ENCODE measurements around the gene TKT. TPM values are rescaled to one million over a fixed set of nuclear protein-coding genes. Genes with fewer than 3 reads are reported as not detected.
A peak's percentile ranks its signal among the peaks of the same experiment; 100 is the strongest.

TKT gene
- total RNA-seq, 2 experiments from 2014 or later = 397 to 417 TPM

DNA sequence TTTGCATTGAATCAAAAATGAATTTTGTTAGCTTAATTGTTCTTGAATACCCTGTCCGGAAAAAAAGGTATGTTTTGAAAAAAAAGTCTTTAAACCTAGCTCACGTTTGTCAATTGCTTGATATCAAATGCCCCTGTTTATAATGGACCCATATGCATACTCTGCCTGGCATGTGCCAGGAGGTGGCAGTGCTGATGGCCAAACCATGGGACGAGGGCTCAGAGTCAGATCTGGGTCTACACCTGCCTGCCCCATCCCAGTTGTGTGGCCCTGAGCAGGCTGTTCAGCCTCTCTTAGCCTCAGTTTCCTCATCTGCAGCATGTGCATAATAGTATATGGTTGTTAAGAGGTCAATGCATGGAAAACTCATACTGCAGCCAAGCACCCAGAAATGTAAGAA is 56.0 kb downstream of the TKT start:
- Mint-ChIP-seq H3K27me3 (peaks cover 1% of the 10 kb centered on the region), H3K4me1 (ENCODE audit: low read depth) (peaks cover 8% of the 10 kb centered on the region), H3K9me3 (no peaks in the 10 kb centered on the region), H3K27ac (no peak overlapping the region), H3K36me3 (ENCODE audit: low read depth) (no peaks in the 10 kb centered on the region), H3K4me3 (no peak overlapping the region)
- intact Hi-C loops (cut with micrococcal nuclease) = loop anchor here (5.0 kb wide), 2 partner anchors 68 to 88 kb away; partner anchors contain the start of gene RFT1
- ATAC-seq (no peak), DNase-seq (no peak)
- no peak for TF ChIP-seq CTCF (IDR thresholded peaks at IDR 0.05)
- CTCF ChIA-PET = interaction anchor here (0.9 to 9.7 kb wide), 6 partner anchors 21 to 510 kb away, joined by 3 to 178 read pairs (median 5); partner anchors contain the start of gene RFT1
- POLR2A ChIA-PET = no interaction called here

GRCh38 chr3:53198996-53199395 is 56.8 kb downstream of the TKT start:
- ChIA-PET POLR2A (no interaction called here), CTCF (interaction anchor here (0.9 to 9.7 kb wide), 4 partner anchors 21 to 88 kb away, joined by 3 to 178 read pairs (median 32); partner anchors contain the start of gene RFT1)
- H3K9me3 Mint-ChIP-seq = no peaks in the 10 kb centered on the region

GRCh38 chr3:53198256-53198977 is 57.4 kb downstream of the TKT start:
- Mint-ChIP-seq H3K9me3 (no peaks in the 10 kb centered on the region), H3K27me3 (peaks cover 1% of the 10 kb centered on the region), H3K4me3 (no peak overlapping the region), H3K27ac (no peak overlapping the region), H3K36me3 (ENCODE audit: low read depth) (no peaks in the 10 kb centered on the region), H3K4me1 (ENCODE audit: low read depth) (peaks cover 8% of the 10 kb centered on the region)
- POLR2A ChIA-PET = no interaction called here
- DNase-seq = no peak
- CTCF ChIA-PET = interaction anchor here (1.3 to 9.7 kb wide), 4 partner anchors 22 to 88 kb away, joined by 6 to 178 read pairs (median 34); partner anchors contain the start of gene RFT1
- TF ChIP-seq CTCF (IDR thresholded peaks at IDR 0.05) = no peak
- intact Hi-C loops (cut with micrococcal nuclease) = loop anchor here (5.0 kb wide), 2 partner anchors 66 to 86 kb away; partner anchors contain the start of gene RFT1
- no peak for ATAC-seq

More at GRCh38 chr3:53198996-53199395, 56.8 kb downstream of the TKT start:
- no peak for TF ChIP-seq CTCF (IDR thresholded peaks at IDR 0.05)
- intact Hi-C loops (cut with micrococcal nuclease) = loop anchor here (5.0 kb wide), 2 partner anchors 67 to 87 kb away; partner anchors contain the start of gene RFT1
- Mint-ChIP-seq H3K36me3 (ENCODE audit: low read depth) (no peaks in the 10 kb centered on the region), H3K4me1 (ENCODE audit: low read depth) (peaks cover 8% of the 10 kb centered on the region), H3K27me3 (peaks cover 1% of the 10 kb centered on the region), H3K27ac (no peak overlapping the region), H3K4me3 (no peak overlapping the region)
- DNase-seq (no peak), ATAC-seq (no peak)

DNA sequence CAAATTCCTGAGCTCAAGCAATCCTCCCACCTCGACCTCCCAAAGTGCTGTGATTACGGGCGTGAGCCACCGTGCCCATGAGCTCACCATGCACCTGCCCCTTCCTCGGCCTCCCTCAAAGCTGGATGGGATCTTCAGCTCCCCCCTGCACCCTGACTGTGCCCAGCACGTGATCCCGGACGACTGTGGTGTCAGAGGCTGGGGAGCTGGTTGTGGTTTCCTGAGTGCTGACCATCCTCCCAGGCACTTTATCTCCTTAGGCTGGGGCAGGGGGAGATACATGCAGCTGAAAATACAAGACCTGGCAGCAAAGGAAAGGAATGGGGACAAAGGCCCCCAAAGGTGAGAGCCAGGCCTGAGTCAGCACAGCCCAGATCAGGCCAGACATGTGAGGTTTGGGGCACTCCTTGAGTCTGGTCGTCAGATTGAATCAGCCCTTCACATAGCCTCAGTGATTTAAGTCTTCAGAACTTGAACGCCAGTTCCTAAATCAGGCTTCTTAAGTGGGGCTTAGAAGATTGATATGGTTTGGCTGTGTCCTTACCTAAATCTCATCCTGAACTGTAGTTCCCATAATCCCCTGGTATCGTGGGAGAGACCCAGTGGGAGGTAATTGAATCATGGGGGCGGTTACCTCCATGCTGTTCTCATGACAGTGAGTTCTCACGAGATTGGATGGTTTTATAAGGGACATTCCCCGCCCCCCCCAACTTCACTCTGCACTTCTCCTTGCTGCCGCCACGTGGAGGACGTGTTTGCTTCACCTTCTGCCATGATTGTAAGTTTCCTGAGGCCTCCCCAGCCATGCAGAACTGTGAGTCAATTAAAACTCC is 59.0 kb downstream of the TKT start:
- Mint-ChIP-seq H3K36me3 (ENCODE audit: low read depth) (peaks cover 3% of the 10 kb centered on the region), H3K27ac (peak overlapping the region; percentile 7), H3K27me3 (peaks cover 1% of the 10 kb centered on the region), H3K9me3 (no peaks in the 10 kb centered on the region), H3K4me1 (ENCODE audit: low read depth) (peaks cover 8% of the 10 kb centered on the region), H3K4me3 (peak overlapping the region; percentile 36)
- POLR2A ChIA-PET = interaction anchor here (1.0 kb wide), 1 partner anchor 67 kb away, joined by 5 read pairs; the partner anchor contains the start of gene RFT1
- DNase-seq = peak; percentile 76
- CTCF ChIA-PET = interaction anchor here (0.7 to 9.7 kb wide), 32 partner anchors 8 to 458 kb away, joined by 3 to 178 read pairs (median 5); partner anchors contain the start of genes PRKCD and RFT1
- peak; percentile 63 for ATAC-seq
- intact Hi-C loops (cut with micrococcal nuclease) = loop anchor here (5.0 kb wide), 2 partner anchors 64 to 84 kb away; partner anchors contain the start of gene RFT1
- TF ChIP-seq CTCF (IDR thresholded peaks at IDR 0.05) = no peak
